Tibial artery (tissue), 4 donors: ENCODE data around the gene SPANXN3.
"Not testable (repeated sequence)": the region's sequence is repeated elsewhere in the genome, so short reads cannot be mapped to it uniquely, and the experiment has no call there.

Source experiments
- DNase-seq, 2 donors: peaks; one replicate each; pipeline ENCODE4 v3.0.0-alpha.2; 2019
- H3K27ac ChIP-seq, 2 donors: fragments of 200-600 bp; sonication (generic) in 1 of 2; 1 replicate in 1 of 2; 2 replicates in 1 of 2; pipeline ENCODE4 v1.5.1; 2018 to 2019; ENCODE audit warnings: mild to moderate bottlenecking in 1 of 2
- H3K27me3 ChIP-seq, 2 donors: fragments of 200-600 bp; sonication (generic) in 1 of 2; one replicate each; pipeline versions ENCODE4 v1.5.1 to v1.6.0; 2016 to 2019
- H3K36me3 ChIP-seq, 3 donors: fragments of 200-600 bp; sonication (generic) in 2 of 3; one replicate each; pipeline ENCODE4 v1.5.1; 2016 to 2019; ENCODE audit warnings: mild to moderate bottlenecking in 2 of 3
- H3K4me1 ChIP-seq, 4 donors: fragments of 200-600 bp; sonication (generic) in 2 of 4; 1 replicate in 3 of 4; 2 replicates in 1 of 4; pipeline ENCODE4 v1.5.1; 2016 to 2019
- H3K4me3 ChIP-seq, 2 donors: fragments of 200-600 bp; sonication (generic) in 1 of 2; 1 replicate in 1 of 2; 2 replicates in 1 of 2; pipeline ENCODE4 v1.5.1; 2018 to 2019; ENCODE audit warnings: mild to moderate bottlenecking in 2 of 2
- H3K9me3 ChIP-seq, 3 donors: fragments of 200-600 bp; sonication (generic) in 1 of 3; one replicate each; pipeline ENCODE4 v1.5.1; 2016 to 2019
- intact Hi-C: fragments of 100-400 bp; cut with DNase I; formaldehyde crosslinking; loops from one replicate; pipeline ENCODE4 v1.15.0; 2023; ENCODE audit warnings: low total_unique reads
- TF ChIP-seq, protein P1 (sequence below), 2 experiments: fragments of 200-600 bp in 1 of 2; fragments of 450-650 bp in 1 of 2; IDR thresholded peaks; one replicate each; pipeline ENCODE4 v1.5.1; 2017 to 2019; ENCODE audit warnings: antibody characterized with exemption in 2 of 2, mild to moderate bottlenecking in 1 of 2, moderate library complexity in 1 of 2

SPANXN3 gene, protein sequence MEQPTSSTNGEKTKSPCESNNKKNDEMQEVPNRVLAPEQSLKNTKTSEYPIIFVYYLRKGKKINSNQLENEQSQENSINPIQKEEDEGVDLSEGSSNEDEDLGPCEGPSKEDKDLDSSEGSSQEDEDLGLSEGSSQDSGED

DNA sequence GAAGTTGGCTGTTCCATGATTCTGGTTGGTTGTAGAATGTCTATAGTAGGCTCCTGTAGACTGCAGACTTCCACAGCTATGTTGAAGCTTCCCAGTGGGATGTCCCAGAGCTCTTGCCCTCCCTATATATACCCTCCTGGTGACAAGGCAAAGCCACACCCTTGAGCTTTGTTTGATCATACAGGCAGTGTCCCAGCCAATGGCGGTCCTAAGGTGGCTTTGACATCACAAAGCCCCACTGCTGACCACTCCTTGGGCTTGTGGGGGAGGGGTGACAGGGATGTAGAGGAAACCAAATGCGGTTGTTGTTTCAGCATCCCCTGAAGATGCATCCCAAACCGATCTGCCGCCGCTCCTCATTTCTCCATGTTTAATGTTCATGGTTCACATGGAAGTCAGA, at the start of gene SPANXN3:
SPANXN3 (minus strand) TSS at position 101 of the 400 bp plus-strand sequence; CDS start at position 17, 84 bp downstream.
- H3K9me3 ChIP-seq, H3K4me1 ChIP-seq, H3K27ac ChIP-seq, DNase-seq, H3K4me3 ChIP-seq, intact Hi-C loops, H3K36me3 ChIP-seq, H3K27me3 ChIP-seq: not testable (repeated sequence)

DNA sequence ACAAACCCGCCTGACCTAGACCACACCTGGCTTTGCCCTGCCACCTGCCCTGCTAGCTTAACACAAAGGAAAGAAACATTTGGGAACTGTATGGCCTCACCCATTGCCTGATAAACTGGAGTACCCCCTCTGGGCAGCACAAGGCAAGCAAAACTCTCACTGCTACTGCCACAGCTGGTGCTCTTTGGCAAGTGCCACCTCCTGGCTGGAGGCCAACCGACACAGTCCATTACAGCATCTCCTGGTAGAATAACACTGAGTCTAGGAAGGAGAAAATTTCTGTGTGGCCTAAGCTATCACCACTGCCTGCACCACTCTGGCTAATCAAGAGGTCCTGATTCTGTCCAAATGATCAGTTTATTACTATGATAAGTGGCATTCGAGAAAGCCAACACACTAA, 18.9 kb upstream of the SPANXN3 start:
- DNase-seq, result no peak
- no peaks in the 10 kb centered on the region for H3K27me3 ChIP-seq

DNA sequence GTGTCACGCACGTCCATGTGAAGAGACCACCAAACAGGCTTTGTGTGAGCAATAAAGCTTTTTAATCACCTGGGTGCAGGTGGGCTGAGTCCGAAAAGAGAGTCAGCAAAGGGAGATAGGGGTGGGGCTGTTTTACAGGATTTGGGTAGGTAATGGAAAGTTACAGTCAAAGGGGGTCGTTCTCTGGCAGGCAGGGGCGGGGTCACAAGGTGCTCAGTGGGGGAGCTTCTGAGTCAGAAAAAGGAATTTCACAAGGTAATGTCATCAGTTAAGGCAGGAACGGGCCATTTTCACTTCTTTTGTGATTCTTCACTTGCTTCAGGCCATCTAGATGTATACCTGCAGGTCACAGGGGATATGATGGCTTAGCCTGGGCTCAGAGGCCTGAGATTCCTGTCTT, 15.1 kb downstream of the SPANXN3 start:
- H3K4me1 ChIP-seq, H3K27me3 ChIP-seq, H3K9me3 ChIP-seq, intact Hi-C loops, H3K36me3 ChIP-seq, H3K27ac ChIP-seq, H3K4me3 ChIP-seq, DNase-seq: not testable (repeated sequence)

More for the DNA sequence above, 18.9 kb upstream of the SPANXN3 start:
- TF ChIP-seq, protein P1, sequence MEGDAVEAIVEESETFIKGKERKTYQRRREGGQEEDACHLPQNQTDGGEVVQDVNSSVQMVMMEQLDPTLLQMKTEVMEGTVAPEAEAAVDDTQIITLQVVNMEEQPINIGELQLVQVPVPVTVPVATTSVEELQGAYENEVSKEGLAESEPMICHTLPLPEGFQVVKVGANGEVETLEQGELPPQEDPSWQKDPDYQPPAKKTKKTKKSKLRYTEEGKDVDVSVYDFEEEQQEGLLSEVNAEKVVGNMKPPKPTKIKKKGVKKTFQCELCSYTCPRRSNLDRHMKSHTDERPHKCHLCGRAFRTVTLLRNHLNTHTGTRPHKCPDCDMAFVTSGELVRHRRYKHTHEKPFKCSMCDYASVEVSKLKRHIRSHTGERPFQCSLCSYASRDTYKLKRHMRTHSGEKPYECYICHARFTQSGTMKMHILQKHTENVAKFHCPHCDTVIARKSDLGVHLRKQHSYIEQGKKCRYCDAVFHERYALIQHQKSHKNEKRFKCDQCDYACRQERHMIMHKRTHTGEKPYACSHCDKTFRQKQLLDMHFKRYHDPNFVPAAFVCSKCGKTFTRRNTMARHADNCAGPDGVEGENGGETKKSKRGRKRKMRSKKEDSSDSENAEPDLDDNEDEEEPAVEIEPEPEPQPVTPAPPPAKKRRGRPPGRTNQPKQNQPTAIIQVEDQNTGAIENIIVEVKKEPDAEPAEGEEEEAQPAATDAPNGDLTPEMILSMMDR (IDR thresholded peaks at IDR 0.05), result no peak
- intact Hi-C loops, result no loop called here
- Histone ChIP-seq H3K4me1 (no peaks in the 10 kb centered on the region), H3K27ac (no peak overlapping the region), H3K9me3 (no peaks in the 10 kb centered on the region), H3K4me3 (no peak overlapping the region), H3K36me3 (no peaks in the 10 kb centered on the region)

DNA sequence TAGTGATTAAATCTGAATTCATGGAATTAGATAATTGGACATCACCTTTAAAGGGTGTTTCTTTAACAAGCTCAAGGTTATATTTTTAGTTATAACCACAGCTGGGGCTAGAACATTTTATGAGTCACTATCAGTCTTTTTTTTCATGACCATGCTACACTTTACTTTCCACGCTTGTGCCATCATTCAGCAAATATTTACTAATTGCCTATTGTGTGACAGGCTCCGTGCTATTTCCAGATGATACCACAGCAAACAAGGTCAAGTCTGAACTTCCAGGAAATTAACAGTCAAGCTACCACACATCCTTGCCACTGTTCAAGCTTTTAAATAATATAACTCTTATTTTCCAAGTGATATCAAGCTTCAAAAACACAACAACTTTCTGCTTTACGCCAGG, 16.5 kb downstream of the SPANXN3 start:
- Histone ChIP-seq H3K36me3 (no peaks in the 10 kb centered on the region), H3K4me1 (no peaks in the 10 kb centered on the region), H3K9me3 (peaks cover 0 to 5% (median 0%) of the 10 kb centered on the region in 3 donors), H3K27ac (no peak overlapping the region), H3K27me3 (no peaks in the 10 kb centered on the region), H3K4me3 (no peak overlapping the region)
- DNase-seq, result no peak
- intact Hi-C loops, result no loop called here
- TF ChIP-seq, protein P1 (IDR thresholded peaks at IDR 0.05), result no peak

DNA sequence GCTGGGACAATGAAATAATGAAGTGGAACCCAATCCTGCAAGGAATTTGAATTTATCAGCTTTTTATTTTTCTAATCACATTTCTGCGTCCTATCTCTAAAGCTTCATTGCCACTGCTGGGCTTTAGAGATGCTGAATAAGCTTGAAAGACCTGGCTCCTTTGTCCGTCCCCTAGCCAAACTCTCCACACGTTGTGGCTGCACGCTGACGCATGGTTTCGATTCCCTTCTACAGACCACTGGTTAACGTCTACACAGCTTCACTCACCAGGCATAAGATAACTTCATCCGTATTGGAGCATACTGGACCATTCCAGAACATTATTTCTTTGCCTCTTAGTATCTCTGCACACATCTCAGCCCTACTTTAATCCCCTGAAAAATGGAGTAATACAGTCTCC, 31.2 kb downstream of the SPANXN3 start:
- no peak for DNase-seq

DNA sequence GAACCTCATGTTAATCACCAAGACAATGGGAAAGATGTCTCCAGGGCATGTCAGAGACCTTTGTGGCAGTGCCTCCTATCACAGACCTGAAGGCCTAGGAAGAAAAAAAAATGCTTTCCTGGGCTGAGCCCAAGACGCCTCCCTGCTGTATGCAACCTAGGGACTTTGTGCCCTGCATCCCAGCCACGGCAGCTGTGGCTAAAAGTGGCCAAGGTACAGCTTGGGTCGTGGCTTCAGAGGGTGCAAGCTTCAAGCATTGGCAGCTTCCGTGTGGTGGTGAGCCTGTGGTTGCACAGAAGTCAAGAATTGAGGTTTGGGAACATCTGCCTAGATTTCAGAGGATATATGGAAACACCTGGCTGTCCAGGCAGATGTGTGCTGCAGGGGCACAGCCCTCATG, 40.5 kb downstream of the SPANXN3 start:
- H3K9me3 ChIP-seq, result no peaks in the 10 kb centered on the region
- H3K27me3 ChIP-seq, result no peaks in the 10 kb centered on the region
- H3K36me3 ChIP-seq, result no peaks in the 10 kb centered on the region
- no peak for DNase-seq
- H3K4me1 ChIP-seq, result no peaks in the 10 kb centered on the region
- H3K4me3 ChIP-seq, result no peak overlapping the region
- intact Hi-C loops, result no loop called here
- H3K27ac ChIP-seq, result no peak overlapping the region
- TF ChIP-seq, protein P1 (IDR thresholded peaks at IDR 0.05), result no peak

More for the DNA sequence above, 31.2 kb downstream of the SPANXN3 start:
- Histone ChIP-seq H3K4me1 (no peaks in the 10 kb centered on the region), H3K4me3 (no peak overlapping the region), H3K27ac (no peak overlapping the region), H3K9me3 (no peaks in the 10 kb centered on the region), H3K36me3 (no peaks in the 10 kb centered on the region), H3K27me3 (no peaks in the 10 kb centered on the region)
- TF ChIP-seq, protein P1 (IDR thresholded peaks at IDR 0.05), result no peak
- intact Hi-C loops, result no loop called here
